Endothelial cell of umbilical vein (primary cell): ENCODE results near the gene CHMP1B. TPM values are rescaled to one million over a fixed set of nuclear protein-coding genes. Genes with fewer than 3 reads are reported as not detected.

Experiments used
- BruUV-seq: library from RNA; stranded (reverse); fragments of 400-500 nt; replicated peaks from 2 replicates; lab custom pipeline; 2021; lab: Mats Ljungman, UMichigan
- CTCF ChIA-PET: fragments of 300-600, 350-600 bp; sonication (Branson Sonifier 250); formaldehyde crosslinking; loops from one replicate; lab custom pipeline; 2021; ENCODE audit warnings: antibody characterized with exemption, inconsistent platforms; lab: Charles Lee
- POLR2A ChIA-PET: fragments of 300-600, 350-600 bp; sonication (Branson Sonifier 250); formaldehyde crosslinking; loops from one replicate; lab custom pipeline; 2021; ENCODE audit warnings: antibody characterized with exemption, inconsistent platforms; lab: Charles Lee
- DNase-seq: peaks from one replicate; pipeline ENCODE4 v3.0.0-alpha.2; 2011; ENCODE audit warnings: low read depth, low spot score
- FAIRE-seq: peaks from 2 replicates; lab custom pipeline; 2011; peaks lifted over from hg19 to GRCh38; lab: Jason Lieb, UNC
- H2AFZ ChIP-seq: 2 replicates; pipeline ENCODE4 v1.6.0; 2012; ENCODE audit warnings: low read depth, low read length, control low read depth, inconsistent platforms
- H3K27ac ChIP-seq: 2 replicates; pipeline ENCODE4 v1.5.1; 2011; ENCODE audit warnings: low read depth, mild to moderate bottlenecking, control low read depth, low read length, moderate library complexity; ENCODE audit not compliant: insufficient read depth
- H3K27me3 ChIP-seq, 2 experiments: 2 replicates each; pipeline versions ENCODE4 v1.6.0 to v1.6.1; 2011; ENCODE audit warnings: low read length in 2 of 2, mixed read lengths in 1 of 2; ENCODE audit not compliant: control insufficient read depth in 2 of 2, insufficient read depth in 2 of 2
- H3K36me3 ChIP-seq, 2 experiments: 2 replicates in 1 of 2; 3 replicates in 1 of 2; pipeline ENCODE4 v1.5.1; 2011; ENCODE audit warnings: low read length in 2 of 2, mild to moderate bottlenecking in 1 of 2, moderate library complexity in 1 of 2; ENCODE audit not compliant: control insufficient read depth in 2 of 2, insufficient read depth in 2 of 2; ENCODE audit errors: extremely low read depth in 1 of 2
- H3K4me1 ChIP-seq: 3 replicates; pipeline ENCODE4 v1.5.1; 2011; ENCODE audit warnings: mild to moderate bottlenecking, low read length; ENCODE audit not compliant: control insufficient read depth, insufficient read depth; ENCODE audit errors: extremely low read depth
- H3K4me2 ChIP-seq: 2 replicates; pipeline ENCODE4 v1.6.1; 2011; ENCODE audit warnings: low read length, control low read depth, mixed read lengths; ENCODE audit not compliant: insufficient read depth
- H3K4me3 ChIP-seq, 3 experiments: fragments of 200-600 bp in 1 of 3; sonication (generic), shearing (Covaris generic) in 1 of 3; replicated peaks in 1 of 3; 2 replicates each; pipeline ENCODE4 v1.5.1; 2011 to 2016; ENCODE audit warnings: control low read depth in 3 of 3, low read length in 3 of 3, mild to moderate bottlenecking in 2 of 3, inconsistent platforms in 1 of 3, low read depth in 1 of 3, moderate library complexity in 1 of 3; ENCODE audit not compliant: insufficient read depth in 1 of 3
- H3K79me2 ChIP-seq: 2 replicates; pipeline ENCODE4 v1.6.0; 2012; ENCODE audit warnings: low read length, inconsistent platforms; ENCODE audit not compliant: control insufficient read depth, insufficient read depth
- H3K9ac ChIP-seq: replicated peaks from 2 replicates; pipeline ENCODE3; 2011; ENCODE audit warnings: low read length, control low read depth; ENCODE audit not compliant: insufficient read depth; ENCODE audit errors: extremely low read depth
- H3K9me1 ChIP-seq: replicated peaks from 3 replicates; pipeline ENCODE4 v1.6.0; 2011; ENCODE audit warnings: mild to moderate bottlenecking, low read length; ENCODE audit not compliant: control insufficient read depth, insufficient read depth; ENCODE audit errors: extremely low read depth
- H3K9me3 ChIP-seq: replicated peaks from 2 replicates; pipeline ENCODE4 v1.5.1; 2012; ENCODE audit warnings: low read length, inconsistent platforms; ENCODE audit not compliant: control insufficient read depth, insufficient read depth
- H4K20me1 ChIP-seq: replicated peaks from 2 replicates; pipeline ENCODE3; 2011; ENCODE audit warnings: mild to moderate bottlenecking, low read length; ENCODE audit not compliant: control insufficient read depth, insufficient read depth; ENCODE audit errors: extremely low read depth
- JUN ChIP-seq: IDR thresholded peaks from 2 replicates; pipeline ENCODE4 v1.6.1; 2011; ENCODE audit warnings: borderline replicate concordance, low read depth; ENCODE audit not compliant: insufficient read length, insufficient read depth
- MAX ChIP-seq: IDR thresholded peaks from 2 replicates; pipeline ENCODE4 v1.6.1; 2011; ENCODE audit not compliant: insufficient read depth, insufficient read length
- dilution Hi-C: fragments of 300-500 bp; cut with MboI; formaldehyde crosslinking; loops from one replicate; pipeline ENCODE4 v1.15.0; 2019; ENCODE audit warnings: low sequenced_read_pairs; ENCODE audit not compliant: extremely low pct_ligation_motif_present
- intact Hi-C: fragments of 100-400 bp; cut with micrococcal nuclease; formaldehyde crosslinking; loops from one replicate; pipeline ENCODE4 v1.10.0; 2022
- polyA plus RNA-seq, 4 experiments: library from polyadenylated mRNA; depleted of rRNA in 3 of 4; stranded (reverse) in 3 of 4; unstranded in 1 of 4; fragments of >200 nt; gene quantifications; 2 replicates each; pipeline versions ENCODE4 v1.2.1 to v1.2.3, GENCODE V29; 2011 to 2012; ENCODE audit warnings: missing spikeins in 1 of 4
- total RNA-seq: library from RNA; stranded (reverse); gene quantifications from 2 replicates; pipeline ENCODE4 v1.2.3, GENCODE V29; 2021

CHMP1B gene
- total and polyA plus RNA-seq, 2 donors (not counting 3 experiments of a cell fraction or from before 2014, with no cell fraction given) = 24.0 to 27.0 TPM

GRCh38 chr18:11845654-11846053 is 5.6 kb upstream of the CHMP1B start:
- Histone ChIP-seq H4K20me1 (no peaks in the 10 kb centered on the region), H3K9me3 (no peaks in the 10 kb centered on the region), H3K9ac (no peak overlapping the region), H3K27ac (no peak overlapping the region), H3K36me3 (no peaks in the 10 kb centered on the region), H3K9me1 (no peaks in the 10 kb centered on the region), H3K27me3 (peaks cover 2 to 5% of the 10 kb centered on the region in 2 experiments), H2AFZ (no peak overlapping the region), H3K4me2 (no peak overlapping the region), H3K4me3 (no peak overlapping the region), H3K79me2 (no peaks in the 10 kb centered on the region), H3K4me1 (peaks cover 8% of the 10 kb centered on the region)
- no TSS peak for BruUV-seq
- dilution Hi-C loops = no loop called here
- intact Hi-C loops = no loop called here
- ChIA-PET CTCF (interaction anchor here (1.4 kb wide), 1 partner anchor 10 kb away, joined by 6 read pairs; no protein-coding TSS in a partner anchor), POLR2A (interaction anchor here (0.6 kb wide), 1 partner anchor 91 kb away, joined by 3 read pairs; no protein-coding TSS in a partner anchor)
- FAIRE-seq (no peak), DNase-seq (no peak)
- TF ChIP-seq JUN = no peak

GRCh38 chr18:11847811-11848210 is 3.4 kb upstream of the CHMP1B start:
- no peaks in the 10 kb centered on the region for H3K9me3 ChIP-seq
- FAIRE-seq = no peak
- peaks cover 13% of the 10 kb centered on the region for H3K79me2 ChIP-seq
- no peak overlapping the region for H3K4me2 ChIP-seq
- ChIA-PET CTCF (interaction anchor here (0.7 kb wide), 1 partner anchor 24 kb away, joined by 3 read pairs; no protein-coding TSS in a partner anchor), POLR2A (no interaction called here)
- no peak for DNase-seq
- no peak for TF ChIP-seq MAX
- no peaks in the 10 kb centered on the region for H4K20me1 ChIP-seq
- peaks cover 16% of the 10 kb centered on the region for H3K4me1 ChIP-seq
- no peak overlapping the region for H2AFZ ChIP-seq
- H3K36me3 ChIP-seq = no peaks in the 10 kb centered on the region
- intact Hi-C loops (no loop called here), dilution Hi-C loops (no loop called here)
- no peak overlapping the region for H3K27ac ChIP-seq
- no peak overlapping the region for H3K9ac ChIP-seq
- H3K9me1 ChIP-seq = no peaks in the 10 kb centered on the region
- no peak overlapping the region for H3K4me3 ChIP-seq
- peaks cover 2 to 5% of the 10 kb centered on the region in 2 experiments for H3K27me3 ChIP-seq
- no TSS peak for BruUV-seq
